ENCODE data around the gene CACNB2.

Gene CACNB2

DNA sequence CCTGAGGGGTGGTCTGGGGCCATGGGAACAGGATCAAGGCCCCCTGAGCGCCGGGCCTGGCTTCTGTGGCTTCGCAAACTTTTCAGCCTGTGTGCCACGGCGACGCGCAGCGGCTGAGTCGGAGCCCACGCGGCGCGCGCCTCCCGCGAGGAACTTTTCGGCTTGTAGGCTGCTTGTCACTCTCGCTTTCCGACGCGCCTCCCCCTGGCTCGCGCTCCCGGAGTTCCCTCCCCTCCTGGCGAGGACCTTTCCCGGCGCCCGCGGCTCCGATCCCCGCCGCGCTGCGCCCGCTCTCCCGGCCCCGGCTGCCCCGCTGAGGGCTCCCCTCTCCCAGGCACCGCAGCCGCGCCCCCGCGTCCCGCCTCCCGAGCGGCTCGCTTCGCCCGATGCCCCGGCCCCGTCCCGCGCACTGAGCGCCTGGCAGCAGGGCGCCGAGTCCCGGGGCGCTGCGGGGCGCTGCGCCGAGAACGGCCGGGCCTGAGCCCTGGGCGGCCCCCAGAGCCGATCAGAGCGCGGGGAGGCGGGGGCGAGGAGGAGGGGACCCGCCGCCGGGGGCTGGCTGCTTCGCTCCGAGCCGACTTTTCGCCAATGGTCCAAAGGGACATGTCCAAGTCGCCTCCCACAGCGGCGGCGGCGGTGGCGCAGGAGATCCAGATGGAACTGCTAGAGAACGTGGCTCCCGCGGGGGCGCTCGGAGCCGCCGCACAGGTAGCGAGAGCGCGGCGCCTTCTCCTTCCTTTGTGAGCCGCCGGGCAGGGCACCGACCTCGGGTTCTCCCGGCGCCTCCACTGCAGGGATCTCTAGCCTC lies at the start of gene CACNB2:
Gene CACNB2, plus strand, starts transcription at position 276 of the 808 bp plus-strand sequence.
- DNase-seq, result no peak

DNA sequence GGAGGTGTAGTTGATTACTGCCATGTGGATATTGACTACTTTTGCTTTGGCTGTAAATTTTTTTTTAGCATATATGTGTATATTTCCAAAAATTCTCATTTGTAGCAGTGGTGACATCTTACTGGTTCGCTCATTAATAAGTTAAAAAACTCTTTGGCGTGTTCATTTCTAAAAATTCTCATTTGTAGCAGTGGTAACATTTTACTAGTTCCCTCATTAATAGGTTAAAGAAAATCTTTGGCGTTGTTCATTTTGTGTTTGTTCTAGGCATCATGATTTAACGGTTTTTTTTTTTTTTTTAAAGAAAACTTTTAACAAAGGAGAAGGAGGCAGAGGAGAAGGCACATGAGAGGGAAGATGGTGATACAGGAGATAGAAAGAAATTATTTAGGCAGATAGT lies 45.9 kb upstream of the CACNB2 start:
- no peak for DNase-seq

DNA sequence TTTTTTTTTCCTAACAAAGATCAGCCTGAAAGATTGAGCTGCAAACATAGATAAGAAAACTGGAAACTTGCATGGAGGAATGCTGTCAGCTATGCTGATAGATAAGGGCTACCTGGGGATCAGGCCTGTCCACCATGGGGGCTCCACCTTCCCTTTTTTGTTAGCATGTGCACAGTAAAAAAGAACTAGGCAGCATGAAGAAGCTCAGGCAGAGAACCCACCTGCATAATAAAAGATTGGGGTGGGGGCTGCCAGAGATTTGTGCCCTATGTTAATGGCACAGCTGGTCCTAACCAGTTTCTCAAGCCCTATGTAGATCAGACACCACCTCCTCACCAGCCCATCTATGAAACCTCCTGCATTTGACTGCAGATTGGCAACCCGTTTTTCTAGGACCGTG lies 45.4 kb upstream of the CACNB2 start:
- DNase-seq, result no peak

DNA sequence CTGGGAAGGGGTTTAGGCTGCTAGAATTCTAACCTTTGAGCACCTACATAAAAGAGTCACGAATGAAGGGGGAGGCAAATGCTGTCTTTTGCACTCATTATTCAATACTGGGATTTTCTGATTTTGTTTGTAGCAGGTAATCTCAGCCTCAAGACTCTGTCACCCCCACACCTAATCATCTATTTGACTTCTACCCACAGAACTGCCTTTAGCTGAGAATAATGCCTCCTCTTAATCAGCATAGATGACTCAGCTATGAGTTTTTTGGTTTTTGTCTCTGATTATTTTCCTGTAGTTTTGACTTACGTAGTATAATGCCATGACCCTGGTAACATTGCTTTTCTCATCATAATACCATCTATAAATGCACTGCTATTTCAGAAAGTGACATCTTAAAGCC lies 42.7 kb upstream of the CACNB2 start:
- no peak for DNase-seq

DNA sequence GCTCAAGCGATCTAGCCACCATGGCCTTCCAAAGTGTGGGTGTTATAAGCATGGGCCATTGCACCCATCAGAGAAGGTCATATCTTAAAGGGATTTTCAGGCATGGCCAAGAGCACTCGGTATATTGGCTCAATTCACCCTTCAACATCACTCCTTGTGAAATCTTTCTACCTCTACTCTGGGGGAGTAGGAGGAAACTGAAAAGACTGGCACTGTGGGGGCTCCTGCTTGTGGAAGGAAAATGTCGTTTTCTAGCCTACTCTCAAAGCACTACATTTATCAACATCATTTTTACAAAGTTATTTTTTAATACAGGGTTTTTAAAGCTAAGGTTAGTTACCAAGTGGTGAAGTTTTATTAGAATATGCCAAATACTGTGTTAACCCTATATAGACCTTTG lies 42.0 kb upstream of the CACNB2 start:
- no peak for DNase-seq

DNA sequence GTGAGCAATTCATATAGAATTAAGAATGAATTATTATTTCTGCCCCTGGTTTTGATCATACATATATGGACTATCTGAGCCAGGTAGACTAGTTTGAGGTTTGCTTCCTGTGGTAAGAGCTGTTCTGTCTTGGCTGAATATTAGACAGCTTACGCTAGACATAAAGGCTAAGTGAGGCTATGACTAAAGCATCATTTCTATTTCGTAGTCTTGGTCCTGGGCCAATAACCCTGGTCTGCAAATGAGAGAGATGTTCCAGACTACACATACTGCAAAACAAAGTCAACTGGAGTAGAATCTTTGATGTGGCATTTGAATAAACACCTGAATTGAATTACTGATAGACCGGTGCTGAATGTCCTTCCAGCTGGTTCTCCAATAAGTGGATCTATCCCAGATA lies 40.8 kb upstream of the CACNB2 start:
- DNase-seq, result no peak

DNA sequence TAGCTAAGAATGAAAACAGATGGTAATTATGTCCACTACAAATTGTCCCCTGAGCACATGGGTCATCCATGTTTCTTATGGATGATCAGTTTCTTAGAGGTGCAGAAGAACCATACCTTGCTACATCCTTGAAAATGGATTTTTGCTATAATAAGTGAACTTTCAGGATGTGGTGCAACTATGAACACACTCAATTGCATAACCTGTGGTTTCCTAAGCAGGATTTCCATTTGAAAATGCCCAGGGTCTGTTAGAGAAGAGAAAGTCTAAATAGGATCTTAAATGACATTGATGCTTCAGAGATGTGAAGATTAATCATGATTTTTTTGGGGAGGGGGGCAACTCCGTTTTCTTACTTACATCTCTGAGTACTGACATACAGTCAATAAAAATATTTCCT lies 39.6 kb upstream of the CACNB2 start:
- DNase-seq, result no peak

DNA sequence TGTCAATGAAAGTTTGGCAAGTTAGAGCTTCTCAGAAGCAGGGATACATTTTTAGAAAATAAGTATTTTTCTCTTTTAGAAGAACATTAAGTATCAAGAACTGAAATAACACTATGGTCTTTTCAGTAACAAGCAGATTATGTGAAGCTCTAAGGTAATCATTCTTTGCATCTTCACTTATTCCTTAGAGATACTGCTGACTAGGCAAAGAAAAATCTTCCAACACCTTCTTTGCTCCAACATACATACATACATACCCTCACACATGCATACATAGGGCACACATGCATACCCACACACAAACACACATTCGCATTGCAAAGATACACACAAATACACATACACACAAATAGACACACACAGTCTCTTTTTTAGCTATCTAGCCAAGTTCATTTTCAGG lies 37.8 kb upstream of the CACNB2 start:
- DNase-seq, result no peak

DNA sequence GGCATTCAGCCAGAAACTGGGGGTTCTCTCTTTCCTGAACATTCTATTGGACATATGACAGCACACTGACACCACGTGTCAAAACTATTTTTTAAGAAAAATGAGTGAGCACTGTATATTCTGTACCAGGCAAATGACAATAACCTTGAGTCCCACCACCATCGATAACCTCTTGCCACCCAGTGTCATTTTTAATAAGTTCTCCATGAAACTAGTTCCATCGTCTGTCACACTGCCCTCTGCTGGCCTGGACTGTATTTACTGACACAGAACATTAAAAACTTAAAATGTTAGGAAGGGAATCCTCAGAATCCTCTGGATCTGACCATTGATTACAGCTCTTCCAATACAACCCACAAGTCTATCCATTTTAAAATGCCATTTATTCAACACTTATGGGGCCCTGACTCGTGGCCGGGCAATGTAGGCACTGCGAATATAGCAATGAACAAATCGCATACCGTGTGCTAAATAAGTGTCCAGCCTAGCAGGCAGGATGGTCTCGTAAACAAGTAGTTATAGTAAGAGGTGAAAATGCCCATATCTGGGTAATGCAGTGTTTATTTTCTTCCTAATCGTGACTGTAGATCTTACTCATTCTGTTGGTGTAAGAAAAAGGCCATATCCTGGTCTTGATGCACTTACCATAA lies 35.9 kb upstream of the CACNB2 start:
- no peak for DNase-seq

DNA sequence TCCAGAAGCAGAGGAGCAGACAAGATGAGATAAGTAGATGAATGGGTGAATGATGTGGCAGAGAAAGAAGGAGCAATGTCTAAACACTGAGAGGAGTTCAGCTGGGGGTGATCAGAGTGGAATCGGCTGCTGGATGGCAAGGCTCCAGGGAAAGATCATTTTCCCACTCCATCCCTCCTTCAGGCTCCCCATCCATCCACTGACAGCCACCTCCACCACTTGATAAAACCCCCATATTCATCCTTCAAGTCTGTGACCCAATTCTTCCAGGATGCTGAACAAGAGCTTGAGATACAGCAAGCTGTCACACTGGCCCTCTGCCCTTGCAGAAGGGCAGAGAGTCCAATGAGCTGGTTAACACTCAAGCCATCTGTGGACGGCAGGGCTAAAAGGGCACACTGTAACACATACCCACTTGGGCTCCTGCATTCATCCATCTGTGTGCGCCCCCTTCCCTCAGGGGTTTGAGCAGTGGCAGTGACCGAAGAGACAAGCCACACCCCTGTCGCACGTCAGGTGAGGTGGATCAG lies 30.8 kb upstream of the CACNB2 start:
- DNase-seq, result no peak

DNA sequence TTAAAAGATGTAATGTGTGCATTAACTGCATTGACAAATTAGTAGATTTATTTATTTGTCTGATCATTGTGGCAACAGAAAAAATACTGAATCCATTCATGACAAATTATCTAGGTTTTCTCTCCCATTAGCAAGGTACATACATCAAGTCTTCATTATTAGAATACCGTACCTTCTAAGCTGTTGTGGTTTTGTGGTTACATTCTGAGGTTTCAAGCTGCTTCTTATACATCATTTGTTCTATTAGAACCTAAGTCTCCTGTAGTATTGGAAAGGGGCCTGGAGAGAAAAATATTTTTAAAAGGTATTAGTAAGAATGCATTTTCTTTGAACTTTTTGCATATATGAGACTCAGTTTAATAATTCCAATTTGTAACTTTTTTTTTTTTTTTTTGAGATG lies 26.3 kb upstream of the CACNB2 start:
- no peak for DNase-seq

DNA sequence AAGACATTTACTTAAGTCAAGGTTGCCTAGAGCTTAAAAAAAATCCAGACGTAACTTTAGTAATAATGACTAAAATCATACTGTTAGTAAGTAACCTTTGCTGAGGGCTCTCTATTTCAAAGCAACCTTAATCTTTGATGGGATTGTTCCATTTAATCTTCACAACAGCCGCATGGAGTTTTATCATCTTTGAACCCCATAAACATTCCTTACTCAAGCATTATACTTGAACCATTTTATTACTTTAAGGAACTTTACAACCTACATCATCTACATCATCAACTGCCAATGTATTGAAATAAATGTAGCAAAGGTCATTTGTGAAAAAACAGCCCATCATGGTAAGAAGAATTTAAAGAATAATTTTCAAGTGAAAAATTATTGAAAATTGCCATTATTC lies 22.9 kb upstream of the CACNB2 start:
- no peak for DNase-seq

DNA sequence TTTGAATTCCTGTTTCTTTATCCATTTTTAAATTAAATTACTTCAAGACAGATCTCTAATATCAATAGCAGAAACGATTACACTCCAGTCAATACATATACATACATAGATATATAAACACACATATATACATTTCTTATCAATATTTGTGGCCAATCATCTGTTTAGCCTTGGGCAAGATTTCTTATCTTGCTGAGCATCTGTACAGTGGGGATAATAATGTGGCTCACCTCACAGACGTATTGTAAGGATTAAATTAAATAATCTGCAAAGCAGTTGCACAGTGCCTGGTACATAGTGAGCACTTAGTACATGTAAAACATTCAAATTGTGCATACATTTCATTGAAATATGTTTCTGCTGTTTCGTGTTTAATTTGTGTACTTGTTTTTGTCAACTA lies 17.5 kb upstream of the CACNB2 start:
- no peak for DNase-seq

DNA sequence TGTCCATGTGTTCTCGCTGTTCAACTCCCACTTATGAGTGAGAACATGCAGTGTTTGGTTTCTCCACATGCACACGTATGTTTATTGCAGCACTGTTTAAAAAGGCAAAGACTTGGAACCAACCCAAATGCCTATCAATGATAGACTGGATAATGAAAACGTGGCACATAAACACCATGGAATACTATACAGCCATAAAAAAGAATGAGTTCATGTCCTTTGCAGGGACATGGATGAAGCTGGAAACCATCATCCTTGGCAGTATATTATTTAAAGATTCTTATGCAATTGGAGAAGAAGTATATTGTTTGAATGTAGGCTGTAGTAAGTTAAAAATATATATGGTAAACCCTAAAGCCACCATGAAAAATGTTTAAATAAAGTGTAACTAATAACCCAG lies 7.2 kb upstream of the CACNB2 start:
- DNase-seq, result no peak

DNA sequence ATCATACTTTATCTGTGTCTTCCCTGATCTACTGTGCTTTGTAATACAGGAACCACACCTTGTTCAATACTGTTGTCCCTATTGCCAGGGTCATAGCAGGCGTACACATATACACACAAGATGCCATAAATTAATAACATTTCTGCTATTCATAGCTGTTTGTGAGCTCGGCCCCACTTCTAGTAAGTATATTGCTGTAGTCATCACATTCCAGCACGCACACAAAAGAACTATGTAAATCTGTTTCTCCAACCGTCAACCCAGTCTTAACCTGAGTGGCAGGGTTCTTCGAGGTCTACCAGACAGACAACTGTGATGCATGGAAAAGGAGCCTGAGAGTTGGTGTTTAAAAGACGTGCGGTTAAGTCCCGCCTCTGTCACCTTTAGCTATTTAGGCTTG lies 5.7 kb upstream of the CACNB2 start:
- DNase-seq, result no peak

DNA sequence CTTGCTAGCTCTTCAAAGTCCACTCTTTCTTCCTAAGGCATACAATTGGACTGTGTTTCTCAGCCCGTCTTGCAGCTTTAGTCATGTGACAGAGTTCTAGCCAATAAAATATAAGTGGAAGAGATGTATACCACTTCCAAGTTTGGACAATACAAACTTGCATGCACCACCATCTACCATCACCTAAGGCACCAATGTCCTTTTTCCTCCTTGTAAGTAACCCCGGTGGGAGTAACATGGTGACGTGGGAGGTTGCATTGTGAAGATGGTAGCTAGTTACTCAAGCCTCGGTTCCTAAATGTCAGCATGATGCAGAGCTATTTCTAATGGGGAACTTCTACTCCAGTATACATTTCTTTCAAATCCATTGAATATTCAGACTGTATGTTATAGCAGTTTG lies 5.3 kb upstream of the CACNB2 start:
- DNase-seq, result no peak

DNA sequence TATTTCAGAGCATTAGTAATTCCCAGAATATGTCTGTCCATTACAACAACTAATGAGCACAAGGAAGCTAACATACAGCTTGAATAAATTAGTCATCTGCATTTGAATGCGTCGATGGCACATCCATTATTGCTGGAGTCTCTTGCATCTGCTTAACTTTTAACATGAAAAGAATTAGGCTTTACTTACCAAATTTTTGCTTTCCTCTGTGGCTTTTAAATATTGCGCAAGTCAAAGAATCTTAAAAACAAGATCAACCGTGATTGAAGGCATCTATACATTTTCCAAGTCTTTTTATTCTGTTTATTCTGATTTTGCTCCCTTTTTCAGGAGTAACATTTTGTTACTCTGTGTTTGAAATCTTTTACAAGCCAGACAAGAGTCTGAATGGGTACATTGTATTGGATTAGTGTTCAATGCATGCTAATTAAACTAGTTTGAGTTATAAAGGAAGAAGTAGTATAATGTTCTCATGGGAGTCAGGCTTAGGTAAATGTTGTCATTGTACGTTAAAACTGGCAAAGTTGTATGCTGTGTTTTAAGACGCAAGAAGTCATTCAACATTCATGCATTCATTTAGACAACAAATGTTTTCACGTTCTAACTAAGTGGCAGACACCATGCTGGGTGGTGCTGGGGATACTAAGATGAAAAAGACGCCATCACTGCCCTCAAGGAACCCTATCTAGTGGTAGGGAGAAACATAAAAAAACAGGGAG lies 4.0 kb upstream of the CACNB2 start:
- DNase-seq, result no peak

DNA sequence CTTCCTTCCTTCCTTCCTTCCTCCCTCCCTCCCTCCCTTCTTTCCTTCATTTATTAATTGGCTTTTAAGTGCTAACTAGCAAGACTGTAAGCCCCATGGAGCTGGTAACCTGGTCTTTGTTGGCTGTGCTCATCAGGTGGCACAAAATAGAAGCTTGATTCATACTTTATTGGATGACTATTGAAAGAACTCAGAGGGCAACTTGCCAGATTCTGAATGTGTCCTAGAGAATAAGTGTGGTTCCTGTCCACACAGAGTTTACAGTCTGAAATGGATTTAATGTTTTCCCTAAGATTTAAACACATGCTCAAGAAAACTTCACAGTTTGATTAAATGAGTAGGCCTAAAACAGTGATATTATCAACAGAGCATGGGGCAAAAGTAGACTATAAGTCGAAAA lies 3.1 kb upstream of the CACNB2 start:
- no peak for DNase-seq

DNA sequence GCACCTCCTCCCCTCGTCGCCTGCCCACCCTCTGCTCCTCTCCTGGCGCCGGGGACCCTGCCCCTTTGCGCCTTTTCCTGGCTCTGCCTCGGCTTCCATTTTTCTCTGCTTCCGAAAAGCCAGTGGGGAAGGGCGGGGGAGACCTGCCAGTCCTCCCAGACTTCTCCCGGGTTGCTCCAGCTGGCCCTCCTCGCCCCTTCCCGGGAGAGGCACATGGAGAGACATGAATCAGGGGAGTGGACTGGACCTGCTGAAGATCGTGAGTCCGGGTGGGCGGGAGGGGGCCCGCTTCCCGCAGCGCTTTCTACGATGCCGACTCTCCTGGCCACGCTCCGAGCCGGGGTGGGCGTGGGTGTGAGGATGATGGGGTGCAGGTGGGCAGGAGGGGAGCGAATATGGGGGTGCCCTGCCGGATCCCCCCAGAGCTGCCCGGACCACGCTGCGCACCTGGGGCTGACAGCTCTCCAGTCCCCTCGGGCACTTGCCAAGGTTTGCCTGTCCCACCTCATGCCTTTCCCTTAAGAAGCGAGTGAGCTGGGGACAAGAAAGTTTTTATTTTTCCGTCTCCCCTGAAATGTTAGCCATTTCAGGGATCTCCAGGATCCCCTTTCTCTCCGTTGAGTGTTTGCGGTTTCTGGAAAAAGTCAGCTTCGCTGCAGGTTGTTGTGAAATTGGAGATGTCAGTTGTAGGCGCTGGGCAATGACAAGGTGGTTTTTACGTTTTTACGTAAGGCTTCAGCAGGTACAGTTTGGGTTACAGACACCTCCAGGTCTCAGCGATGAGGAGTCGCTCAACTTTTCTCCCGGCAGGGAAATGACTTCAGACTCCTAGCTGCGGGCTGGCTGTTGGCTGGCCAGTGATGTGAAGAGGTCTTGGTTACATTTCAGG lies 977 bp downstream of the CACNB2 start:
- no peak for DNase-seq

DNA sequence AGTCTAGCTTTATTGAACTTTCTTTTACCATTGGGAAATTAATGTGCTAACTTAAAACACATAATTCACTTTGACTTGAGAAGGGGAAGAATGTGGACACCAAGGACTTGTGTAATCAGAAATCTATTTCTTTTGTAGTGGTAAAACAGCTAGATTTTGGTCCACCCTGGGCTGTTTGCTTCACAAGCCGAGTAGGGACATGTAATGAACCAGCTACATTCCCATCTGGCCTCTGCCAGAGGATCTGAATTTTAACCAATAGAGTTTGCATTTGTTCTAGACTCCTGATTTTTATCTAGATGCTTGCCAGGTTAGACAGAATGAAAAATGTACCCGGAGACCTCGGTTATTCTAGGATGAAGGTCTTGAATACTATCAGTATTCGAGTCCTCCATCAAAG lies 1.9 kb downstream of the CACNB2 start:
- DNase-seq, result no peak

DNA sequence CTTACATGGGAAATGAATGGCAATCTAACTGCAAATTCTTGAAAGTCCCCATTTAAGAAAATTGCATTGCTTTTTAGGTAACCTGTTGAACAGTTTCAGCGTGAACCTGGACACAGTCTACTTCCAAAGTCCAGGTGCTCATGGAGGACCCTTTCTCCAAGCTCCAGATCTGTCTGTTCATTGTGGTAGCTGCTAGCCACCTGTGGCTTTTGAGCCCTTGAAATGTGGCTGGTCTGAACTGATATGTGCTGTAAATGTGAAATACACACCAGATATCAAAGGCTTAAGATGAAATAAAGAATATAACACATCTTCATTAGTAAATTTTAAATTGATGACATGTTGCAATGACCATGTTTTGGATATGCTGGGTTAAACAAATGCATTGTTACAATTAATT lies 4.2 kb downstream of the CACNB2 start:
- no peak for DNase-seq

DNA sequence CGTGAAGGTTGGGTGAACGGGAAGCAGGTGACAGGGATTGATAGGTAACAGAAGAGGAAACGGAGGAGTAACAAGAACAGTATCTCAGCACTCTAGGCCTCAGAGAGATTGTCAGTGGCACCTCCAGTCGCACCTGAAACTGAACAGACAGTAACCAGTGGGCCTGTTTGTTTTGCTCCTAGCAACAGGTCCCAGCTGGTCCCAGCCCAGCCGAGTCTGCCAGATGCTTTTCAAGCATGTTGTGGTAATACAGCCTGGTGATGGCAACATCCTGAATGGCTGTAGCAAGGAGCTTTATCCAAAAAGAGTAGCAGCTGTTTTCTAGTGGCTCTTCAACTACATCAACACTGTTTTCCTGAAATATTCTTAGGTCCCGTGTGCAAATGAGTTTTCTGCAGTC lies 4.7 kb downstream of the CACNB2 start:
- no peak for DNase-seq

DNA sequence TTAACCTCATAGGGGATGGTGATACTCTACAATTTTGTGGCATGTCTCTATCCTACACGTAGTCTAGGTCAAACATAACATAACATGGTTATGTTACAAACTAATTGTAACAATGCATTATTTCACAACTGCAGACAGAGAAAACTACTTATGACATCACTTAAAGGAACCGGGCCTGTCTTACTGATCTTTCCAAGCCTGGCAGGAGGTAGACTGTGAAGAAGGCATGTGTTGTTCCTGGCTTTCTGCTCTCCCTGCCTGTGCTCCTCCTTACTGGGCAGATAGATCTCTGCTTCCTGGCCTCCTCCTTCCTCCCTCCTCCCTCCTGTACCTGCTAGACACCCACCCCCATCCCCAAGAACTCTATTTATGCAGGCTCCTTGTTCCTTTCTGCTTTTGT lies 5.4 kb downstream of the CACNB2 start:
- no peak for DNase-seq

Data from NCI-H2029 (cell line).